GM18870 (cell line): ENCODE measurements around the gene KCNG2.

Experiments used
- ATAC-seq: cut with Tn5 transposase; IDR thresholded peaks from one replicate; pipeline ENCODE4 v1.9.1; 2021; ENCODE audit warnings: moderate library complexity; ENCODE audit not compliant: unreplicated experiment

The KCNG2 gene

DNA sequence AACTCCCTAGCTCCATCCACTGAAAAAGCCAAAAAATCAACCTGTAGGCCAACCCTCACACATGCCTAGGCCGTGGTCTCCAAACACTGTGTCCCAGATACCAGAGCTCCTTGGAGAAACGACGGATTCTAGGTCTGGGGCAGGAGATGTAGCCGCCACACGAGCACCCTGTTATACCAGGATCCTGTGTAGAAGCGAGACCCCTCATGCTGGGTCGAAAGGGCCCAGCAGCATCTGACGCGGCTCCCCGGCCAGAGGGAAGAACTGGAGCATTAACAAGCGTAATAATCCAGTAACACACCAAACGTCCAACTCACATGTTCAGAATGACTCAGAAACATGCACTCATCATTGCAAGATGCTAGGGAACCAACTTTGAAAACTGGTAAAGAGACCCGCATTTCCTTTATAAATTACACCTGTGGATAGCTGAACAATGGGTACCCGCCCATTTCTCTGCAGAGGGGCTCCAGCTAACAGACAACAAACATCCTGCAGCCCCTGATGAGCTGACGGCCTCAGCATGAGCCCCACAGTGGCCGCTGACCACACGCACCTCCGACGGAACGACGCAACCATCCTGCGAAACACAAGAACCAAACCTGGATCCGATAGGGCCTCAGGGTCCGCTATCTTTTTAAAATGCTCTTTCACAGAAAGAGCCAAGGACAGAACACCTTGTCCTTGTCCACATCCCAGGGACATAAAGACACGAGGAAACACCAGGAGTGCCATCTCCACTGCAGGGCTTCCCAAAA is 139.5 kb downstream of the KCNG2 start:
- no peak for ATAC-seq

DNA sequence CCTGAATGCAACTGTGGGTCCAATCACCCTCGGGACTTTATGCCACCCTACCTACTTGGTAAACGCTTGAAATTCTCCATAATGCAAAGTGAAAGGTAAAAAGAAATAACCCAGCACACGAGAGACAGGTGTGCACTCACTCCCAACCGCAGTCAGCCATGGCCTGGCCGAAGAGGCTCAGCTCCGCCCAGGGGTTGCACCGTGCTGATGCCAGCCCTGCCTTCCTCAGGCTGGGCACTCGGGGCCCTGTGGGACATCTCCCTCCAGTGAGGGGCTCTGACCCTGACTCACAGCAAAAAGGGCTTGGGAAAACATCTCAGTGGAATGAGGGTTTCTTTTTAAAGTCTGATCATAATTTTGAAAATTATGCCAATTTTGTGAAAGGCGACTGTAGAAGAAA is 140.5 kb downstream of the KCNG2 start:
- no peak for ATAC-seq

DNA sequence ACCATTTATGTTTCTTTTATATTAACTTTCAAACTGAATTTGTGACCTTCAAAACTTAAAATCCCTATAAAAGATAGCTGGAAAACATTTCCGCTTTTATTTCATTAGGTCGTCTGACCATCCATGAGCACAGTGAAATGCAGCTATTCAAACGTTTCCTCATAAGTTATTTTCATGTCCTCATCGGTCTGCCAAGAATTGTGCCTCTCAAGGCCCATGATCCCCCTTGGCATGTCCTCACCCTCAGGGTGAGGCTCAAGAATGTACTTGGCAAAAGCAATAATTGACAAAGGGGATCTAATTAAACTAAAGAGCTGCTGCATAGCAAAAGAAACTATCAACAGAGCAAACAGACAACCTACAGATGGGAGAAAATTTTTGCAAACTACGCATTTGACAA is 141.4 kb downstream of the KCNG2 start:
- ATAC-seq, result no peak

DNA sequence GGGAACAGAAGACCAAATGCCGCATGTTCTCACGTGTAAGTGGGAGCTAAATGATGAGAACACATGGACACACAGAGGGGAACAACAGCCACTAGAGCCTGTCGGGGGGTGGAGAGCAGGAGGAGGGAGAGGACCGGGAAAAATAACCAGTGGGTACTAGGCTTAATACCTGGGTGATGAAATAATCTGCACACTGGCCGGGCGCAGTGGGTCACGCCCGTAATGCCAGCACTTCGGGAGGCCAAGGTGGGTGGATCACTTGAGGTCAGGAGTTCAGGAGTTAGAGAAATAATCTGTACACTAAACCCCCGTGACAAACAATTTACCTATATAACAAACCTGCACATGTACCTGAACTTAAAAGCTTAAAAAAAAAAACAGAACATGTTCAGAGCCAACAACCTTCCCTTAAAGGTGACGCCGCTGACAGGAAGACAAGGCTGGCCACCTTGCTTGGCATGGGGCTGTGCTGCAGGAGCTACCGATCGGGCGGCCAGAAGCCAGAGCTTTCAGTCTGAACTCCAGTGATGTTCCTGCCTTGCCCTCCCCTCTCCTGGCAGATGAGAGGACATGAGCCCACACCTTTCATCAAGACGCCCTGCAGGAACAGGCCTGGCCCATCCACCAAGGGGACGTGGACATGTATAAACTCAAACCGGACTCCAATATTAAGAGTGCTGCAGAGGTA is 142.5 kb downstream of the KCNG2 start:
- ATAC-seq, result no peak

DNA sequence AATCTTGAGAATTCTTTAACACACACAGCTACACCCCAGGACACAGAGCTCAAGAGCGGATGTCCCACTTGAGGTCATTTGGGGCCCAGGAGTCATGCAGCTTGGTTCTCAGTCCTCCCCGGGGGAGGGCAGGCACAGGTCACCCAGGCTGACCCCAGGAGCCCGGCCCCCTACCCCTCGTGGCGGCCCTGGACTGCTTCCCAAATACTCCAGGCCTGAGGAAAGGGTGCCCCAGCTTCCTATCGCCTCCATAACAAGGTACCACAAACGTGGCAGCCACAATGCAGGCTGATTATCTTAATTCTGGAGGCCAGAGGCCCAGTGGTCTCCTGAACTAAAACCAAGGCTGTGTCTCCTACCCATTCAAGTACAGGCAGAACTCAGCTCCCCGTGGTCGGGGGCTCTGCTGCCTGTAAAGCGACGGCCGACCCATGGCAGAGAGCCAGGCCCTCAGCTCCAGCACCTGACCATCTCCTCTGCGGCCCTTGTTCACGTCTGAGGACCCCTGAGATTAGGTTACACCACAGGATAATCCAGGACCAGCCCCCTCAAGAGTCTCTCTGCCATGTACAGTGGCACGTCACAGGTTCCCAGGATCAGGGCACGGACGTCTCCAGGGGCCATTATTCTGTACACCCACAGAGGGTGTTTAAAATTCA is 143.2 kb downstream of the KCNG2 start:
- ATAC-seq, result no peak

DNA sequence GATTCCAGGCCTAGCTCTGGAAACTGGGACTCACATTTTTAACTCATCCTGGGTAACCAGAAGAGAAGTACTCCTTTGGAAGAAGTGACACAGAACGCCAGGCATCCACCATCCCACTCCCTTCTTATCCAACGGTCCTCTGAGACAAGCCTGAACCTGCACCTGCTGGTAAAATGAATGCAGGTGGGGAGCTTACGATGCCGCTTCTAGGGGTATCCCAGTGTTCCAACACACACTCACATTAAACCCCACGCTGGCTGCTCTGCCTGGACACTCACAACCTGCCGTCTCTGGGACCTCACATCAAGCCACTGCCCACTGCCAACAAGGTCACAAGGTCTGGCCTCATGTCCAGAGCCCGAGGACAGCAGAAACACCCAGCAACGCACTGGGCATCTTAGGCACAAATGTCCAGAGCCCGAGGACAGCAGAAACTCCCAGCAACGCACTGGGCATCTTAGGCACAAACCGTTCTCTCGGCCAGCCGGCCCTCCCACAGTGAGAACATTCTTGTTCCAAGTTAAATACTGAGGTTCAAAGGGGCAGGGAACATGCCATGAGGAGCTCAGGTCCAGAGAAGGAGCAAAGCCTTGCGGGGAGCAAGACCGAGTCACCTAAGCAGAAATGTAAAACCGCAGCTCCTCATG is 143.9 kb downstream of the KCNG2 start:
- no peak for ATAC-seq

DNA sequence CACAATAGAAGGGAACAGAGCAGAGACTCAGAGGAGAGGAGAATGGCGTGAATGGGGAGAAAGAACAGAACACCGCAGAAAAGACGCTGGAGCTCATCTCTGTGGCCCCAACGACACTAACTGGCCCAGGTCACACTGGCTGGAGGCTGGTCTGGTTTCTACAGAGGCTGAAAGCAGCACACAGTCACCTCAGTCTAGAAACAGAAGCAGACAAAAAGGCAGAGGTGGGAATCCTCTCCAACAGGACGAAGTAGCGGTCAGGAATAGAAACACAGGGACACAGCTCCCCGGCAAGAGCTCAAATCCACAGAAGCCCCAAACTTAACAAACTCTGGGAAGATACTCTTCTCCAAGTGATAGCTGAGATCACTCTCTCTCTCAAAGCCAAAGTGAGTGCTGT is 144.5 kb downstream of the KCNG2 start:
- no peak for ATAC-seq

DNA sequence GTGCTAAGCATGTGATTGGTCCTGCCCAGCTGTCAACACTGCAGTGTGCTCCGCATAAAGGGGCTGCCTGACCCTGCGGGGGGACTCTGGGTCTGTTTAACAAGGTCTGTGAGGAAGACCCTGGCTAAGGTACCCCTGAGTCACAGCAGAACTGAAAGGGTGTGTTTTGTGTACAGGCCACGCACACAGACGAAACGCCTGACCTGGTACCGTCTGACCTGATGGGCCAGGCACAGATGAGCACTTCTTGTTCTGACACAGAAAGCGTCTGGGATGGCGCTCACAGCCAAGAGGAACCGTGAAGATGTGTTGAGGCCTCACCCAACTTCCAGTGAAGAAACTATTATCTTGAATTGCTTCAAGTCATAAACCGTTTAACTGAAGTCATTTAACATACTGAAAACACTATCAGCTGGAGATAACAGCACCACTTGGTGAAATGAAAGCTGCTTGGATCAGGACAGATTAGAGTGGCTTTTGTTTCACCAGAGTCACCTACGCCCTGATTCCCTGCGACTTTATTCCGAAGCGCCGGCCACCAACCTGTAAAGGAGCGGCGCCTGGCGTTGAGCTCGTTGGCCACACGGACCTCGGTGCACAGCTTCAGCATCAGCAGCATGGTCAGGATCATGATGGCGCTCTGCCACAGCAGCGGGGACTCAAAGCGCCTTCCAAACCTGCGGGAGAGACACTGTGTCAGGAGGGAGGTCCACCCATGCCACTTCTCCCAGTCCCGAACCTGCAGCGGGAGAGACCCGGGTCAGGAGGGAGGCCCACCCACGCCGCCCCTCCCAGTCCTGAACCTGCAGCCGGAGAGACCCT is 145.3 kb downstream of the KCNG2 start:
- no peak for ATAC-seq

DNA sequence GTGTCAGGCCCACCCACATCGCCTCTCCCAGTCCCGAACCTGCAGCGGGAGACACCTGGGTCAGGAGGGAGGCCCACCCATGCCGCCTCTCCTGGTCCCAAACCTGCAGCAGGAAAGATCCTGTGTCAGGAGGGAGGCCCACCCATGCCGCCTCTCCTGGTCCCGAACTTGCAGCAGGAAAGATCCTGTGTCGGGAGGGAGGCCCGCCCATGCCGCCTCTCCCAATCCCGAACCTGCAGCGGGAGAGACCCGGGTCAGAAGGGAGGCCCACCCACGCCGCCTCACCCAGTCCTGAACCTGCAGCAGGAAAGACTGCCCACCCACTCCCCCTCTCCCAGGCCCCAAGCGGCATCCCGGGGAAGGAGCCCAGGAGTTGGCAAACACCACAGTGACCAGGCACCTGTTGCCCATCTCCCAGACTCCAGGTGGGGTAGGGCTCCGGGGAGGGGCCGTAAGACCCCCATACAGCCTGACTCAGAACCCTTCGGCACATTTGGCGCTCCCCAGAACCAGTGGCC is 145.9 kb downstream of the KCNG2 start:
- ATAC-seq, result no peak

DNA sequence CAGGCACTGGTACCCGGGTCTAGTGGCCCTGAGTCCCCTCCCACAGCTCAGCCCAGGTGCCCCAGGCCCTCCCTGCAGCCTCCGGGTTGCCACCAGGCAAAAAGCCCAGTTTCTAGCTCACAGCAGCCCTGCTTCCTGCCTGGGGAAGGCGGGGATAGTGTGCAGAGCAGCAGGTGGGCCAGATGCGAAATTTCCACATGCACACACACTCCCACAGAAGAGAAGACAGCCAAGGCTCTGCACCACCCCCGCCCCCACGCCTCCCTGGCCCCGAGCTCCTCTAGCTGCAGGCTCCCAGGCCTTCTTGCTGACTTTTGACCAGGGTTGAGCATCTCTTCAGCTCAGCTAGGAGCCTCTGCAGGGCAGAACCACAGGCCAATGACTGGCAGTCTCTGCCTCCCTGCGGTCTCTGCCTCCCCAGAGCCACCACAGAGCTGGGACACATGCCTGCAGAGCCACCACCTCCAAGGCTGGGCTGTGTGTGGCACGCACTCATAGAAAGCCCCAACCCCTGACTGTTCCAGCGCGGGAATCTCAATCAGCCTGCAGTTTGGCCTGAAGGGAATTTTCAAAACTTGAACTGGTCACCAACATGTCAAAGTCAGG is 146.5 kb downstream of the KCNG2 start:
- no peak for ATAC-seq

DNA sequence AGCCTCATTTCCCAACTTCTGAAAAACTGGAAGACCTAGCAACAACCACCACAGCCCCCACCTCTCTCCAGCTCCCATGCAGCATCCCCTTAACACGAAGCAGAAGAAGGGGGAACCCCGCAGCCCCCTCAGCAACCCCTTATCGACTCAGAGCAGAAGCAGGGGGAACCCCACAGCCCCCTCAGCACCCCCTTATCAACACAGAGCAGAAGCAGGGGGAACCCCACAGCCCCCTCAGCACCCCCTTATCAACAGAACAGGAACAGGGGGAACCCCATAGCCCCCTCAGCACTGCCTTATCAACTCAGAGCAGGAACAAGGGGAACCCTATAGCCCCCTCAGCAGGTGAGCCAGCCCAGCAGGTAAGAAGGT is 147.0 kb downstream of the KCNG2 start:
- ATAC-seq, result no peak

DNA sequence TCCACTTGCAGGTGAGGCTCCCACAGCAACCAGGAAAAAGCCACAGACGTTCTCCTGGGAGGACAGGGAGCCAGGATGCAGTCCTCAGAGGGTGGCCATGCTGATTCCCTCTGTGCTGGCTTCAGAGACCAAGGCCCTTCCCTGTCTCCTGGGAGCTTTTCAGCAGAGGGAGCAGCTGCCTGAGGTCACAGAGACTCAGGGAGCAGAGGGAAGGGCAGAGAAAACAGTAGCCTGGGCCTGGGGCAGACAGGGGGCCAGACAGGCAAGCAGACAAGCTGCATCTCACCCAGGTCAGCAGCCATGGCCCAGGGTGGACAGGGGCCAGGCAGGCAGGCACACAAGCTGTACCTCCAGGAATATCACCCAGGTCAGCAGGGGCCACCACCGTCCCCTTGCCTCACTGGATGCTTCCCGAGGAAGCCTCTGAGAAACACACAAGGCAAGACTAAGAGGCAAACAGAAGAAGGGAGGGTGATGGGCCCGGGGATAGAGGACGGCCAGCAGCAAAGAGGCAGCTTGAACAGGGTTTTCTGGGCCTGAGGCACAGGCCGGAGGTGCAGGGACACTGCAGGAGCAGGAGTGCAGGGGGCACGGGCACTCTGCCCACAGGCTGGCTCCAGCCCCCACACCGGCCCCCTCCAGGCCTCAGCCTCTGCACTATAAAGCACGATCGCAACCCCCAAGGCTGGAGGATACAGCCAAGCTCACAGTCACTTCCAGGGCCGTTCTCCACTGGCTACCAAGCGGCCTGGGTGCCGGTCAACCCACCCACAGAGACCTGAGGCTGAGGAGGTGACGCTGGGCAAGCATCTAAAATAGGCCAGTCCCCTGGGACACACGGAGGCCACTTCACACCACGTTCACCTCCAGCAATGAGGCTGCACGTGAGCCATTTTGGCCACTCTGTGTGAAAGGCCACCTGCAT is 147.6 kb downstream of the KCNG2 start:
- ATAC-seq, result no peak

DNA sequence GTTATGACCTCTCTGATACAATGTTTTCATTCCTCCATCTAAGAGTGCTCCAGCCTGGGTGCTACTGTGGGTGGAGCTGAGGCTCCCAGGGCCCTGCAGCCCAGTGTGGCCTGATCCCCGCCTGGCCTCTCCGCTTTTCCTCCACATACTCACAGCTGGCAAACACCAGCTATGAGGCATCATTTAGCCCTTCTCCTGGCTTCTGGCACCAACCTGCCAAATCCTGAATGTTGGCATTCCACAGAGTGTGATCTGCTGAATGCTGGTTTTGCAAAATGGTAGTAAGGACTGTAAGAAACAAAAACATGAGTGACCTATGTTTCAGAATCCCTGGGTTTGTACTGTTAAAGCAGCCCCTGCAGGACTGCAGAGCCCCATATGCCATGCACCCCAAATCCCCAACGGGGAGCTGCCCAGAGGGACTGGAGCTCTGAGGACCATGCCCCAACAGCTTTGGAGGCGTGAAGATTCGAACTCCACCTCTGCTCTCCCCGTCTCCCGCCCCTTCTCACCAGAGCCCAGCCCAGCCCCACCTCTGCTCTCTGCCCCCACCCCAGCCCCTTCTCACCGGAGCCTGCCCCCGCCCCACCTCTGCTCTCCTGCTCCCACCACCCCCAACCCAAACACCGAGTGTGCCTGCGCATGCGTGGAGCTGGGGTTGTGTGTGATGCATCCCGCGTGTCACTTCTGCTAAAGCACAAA is 149.5 kb downstream of the KCNG2 start:
- ATAC-seq, result no peak

DNA sequence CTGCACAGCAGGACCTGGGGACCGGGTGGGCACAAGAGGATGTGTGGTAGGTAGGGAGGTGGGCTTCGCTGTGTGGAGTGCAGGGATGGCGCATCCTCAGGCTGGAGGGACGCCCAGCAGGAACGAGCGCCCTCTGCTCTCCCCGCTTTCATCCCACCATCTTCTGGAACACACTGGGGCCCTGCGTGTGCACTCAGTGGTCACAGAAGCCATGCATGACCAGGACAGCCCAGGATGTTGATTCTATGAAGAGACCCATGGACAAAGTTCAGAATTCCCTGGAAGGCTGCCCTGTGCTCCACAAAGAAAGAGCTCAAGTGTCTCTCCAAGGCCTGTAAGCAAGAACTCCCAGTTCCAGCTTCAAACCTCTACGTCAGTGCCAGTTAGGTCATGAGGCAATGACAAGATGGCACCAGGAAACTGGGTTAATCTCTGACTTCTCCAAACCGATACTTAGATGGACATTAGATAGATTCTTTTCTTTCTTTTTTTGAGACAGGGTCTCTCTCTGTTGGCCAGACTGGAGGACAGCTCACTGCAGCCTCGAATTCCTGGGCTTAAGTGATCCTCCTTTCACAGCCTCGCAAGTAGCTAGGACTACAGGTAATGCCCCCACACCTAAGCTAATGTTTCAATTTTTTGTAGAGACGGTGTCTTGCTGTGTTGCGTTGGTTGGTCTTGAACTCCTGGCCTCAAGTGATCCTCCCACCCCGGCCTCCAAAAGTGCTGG is 150.3 kb downstream of the KCNG2 start:
- no peak for ATAC-seq

DNA sequence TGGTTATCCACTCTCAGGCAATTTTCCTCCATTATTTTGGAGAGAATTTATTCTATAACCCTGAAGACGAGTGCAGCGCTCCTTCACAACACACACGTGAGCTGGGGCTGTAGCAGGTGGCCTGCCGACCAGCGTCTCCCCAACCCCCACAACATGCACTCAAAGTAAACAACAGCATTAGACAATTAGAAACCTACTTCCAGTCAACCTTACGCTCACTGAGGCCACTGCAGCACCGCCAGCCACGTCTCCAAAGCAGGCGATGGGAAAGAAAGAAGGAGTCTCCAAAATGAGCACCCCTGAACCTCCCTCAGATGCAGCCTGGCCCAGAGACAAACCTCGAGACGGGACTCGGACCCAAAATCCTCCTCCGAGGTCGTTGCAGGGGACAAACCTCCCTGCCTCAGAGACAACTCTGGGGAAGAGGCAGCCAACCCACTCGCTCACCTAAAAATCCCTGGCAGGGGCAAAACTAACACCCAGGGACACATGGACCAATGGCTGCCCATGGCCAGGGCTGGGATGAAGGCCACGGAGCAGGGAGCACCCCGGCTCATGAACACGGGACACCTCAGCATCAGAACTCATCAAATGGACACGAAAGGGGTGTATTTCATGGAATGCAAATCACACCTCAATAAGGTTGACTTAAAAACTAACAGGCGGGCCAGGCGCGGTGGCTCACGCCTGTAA is 151.1 kb downstream of the KCNG2 start:
- no peak for ATAC-seq
